Measurements from ENCODE around the gene KIF23. TPM values are rescaled to one million over a fixed set of nuclear protein-coding genes. Genes with fewer than 3 reads are reported as not detected.
A peak's percentile ranks its signal among the peaks of the same experiment; 100 is the strongest.

The KIF23 gene
- polyA plus RNA-seq, 1 of the 3 experiments (the other 2 are of a cell fraction) = 25.8 TPM

GRCh38 chr15:69462493-69463181 is 48.5 kb downstream of the KIF23 start:
- peak overlapping the region; percentile 99 for H2AFZ ChIP-seq (ENCODE audit: low read depth)
- ChIA-PET POLR2A (interaction anchor here (0.5 to 3.3 kb wide), 7 partner anchors 10 to 824 kb away, joined by 3 to 53 read pairs (median 3); partner anchors contain the start of genes GLCE and RPLP1), CTCF (interaction anchor here (0.6 to 3.0 kb wide), 21 partner anchors 9 to 1205 kb away, joined by 3 to 31 read pairs (median 4); partner anchors contain the start of gene RPLP1)
- H3K4me1 ChIP-seq (ENCODE audit: control insufficient read depth in 1 of 2, insufficient read depth in 2 of 2, low read depth in 1 of 2, low read length in 1 of 2) = peaks cover 8 to 10% of the 10 kb centered on the region in 2 experiments; a peak in 3 of 4 replicates
- peaks cover 41% of the 10 kb centered on the region for H3F3A ChIP-seq (replicated peaks; ENCODE audit: insufficient read depth)
- no peaks in the 10 kb centered on the region for H3K36me3 ChIP-seq (replicated peaks in 1 of 2; ENCODE audit: control insufficient read depth in 1 of 2, insufficient read depth in 2 of 2, low read length in 1 of 2)
- no peaks in the 10 kb centered on the region for H3K9me2 ChIP-seq
- peaks cover 3% of the 10 kb centered on the region; the same call in 1 of the 2 replicates for H4K20me1 ChIP-seq (ENCODE audit: insufficient read depth)
- no peaks in the 10 kb centered on the region for H3K9me3 ChIP-seq
- H3K27me3 ChIP-seq (ENCODE audit: insufficient read depth) = no peaks in the 10 kb centered on the region
- DNase-seq = peak; percentile 96
- peak overlapping the region; percentile 91 for H3K4me2 ChIP-seq
- peak overlapping the region; percentile 92 to 93 for H3K27ac ChIP-seq (ENCODE audit: low read depth in 2 of 2, low read length in 1 of 2)
- WGBS (ENCODE audit: low lambda C conversion rate) = 3% methylated on average over 38 of the region's 46 CpGs
- peak overlapping the region; percentile 78 for H3K9ac ChIP-seq
- TF ChIP-seq MEF2A (IDR thresholded peaks at IDR 0.05; ENCODE audit: borderline replicate concordance, low read depth) (no peak), USF2 (IDR thresholded peaks at IDR 0.05; ENCODE audit: borderline replicate concordance, low read depth, low read length) (peak; percentile 35; the same call in 1 of the 2 replicates), CHD2 (IDR thresholded peaks at IDR 0.05; ENCODE audit: low read length, partially characterized antibody) (no peak), SMC3 (IDR thresholded peaks at IDR 0.05; ENCODE audit: low read depth, low read length) (no peak), FOXJ3 (CRISPR knock-in tag; IDR thresholded peaks at IDR 0.05) (no peak), MXI1 (IDR thresholded peaks at IDR 0.05; ENCODE audit: low read depth, low read length) (peak; percentile 47; the same call in 1 of the 2 replicates), JUND (IDR thresholded peaks at IDR 0.05) (no peak), RCOR1 (IDR thresholded peaks at IDR 0.05; ENCODE audit: low read length) (peak; percentile 38; the same call in 1 of the 2 replicates), POLR2AphosphoS5 (IDR thresholded peaks at IDR 0.05; ENCODE audit: low read depth, low read length) (peak; percentile 90), GABPA (IDR thresholded peaks at IDR 0.05; ENCODE audit: low read depth) (peak; percentile 9; the same call in 1 of the 2 replicates), CTCF (IDR thresholded peaks at IDR 0.05) (peak; percentile 82), USF1 (IDR thresholded peaks at IDR 0.05; ENCODE audit: borderline replicate concordance, low read depth) (peak; percentile 81), NRF1 (IDR thresholded peaks at IDR 0.05; ENCODE audit: low read depth, low read length) (peak; percentile 93), TCF12 (IDR thresholded peaks at IDR 0.05) (0 out of 2 replicates have a peak, but pooled peaks have one; percentile 28), MAX (IDR thresholded peaks at IDR 0.05; ENCODE audit: low read depth) (peak; percentile 66), REST (IDR thresholded peaks at IDR 0.05; ENCODE audit: low read depth, low read length) (peak; percentile 43; the same call in 1 of the 2 replicates), EZH2phosphoT487 (IDR thresholded peaks at IDR 0.05; ENCODE audit: borderline replicate concordance, low read depth) (no peak), PBX3 (IDR thresholded peaks at IDR 0.05) (peak; percentile 34; the same call in 1 of the 2 replicates), EP300 (IDR thresholded peaks at IDR 0.05; ENCODE audit: borderline replicate concordance in 1 of 2, low read depth in 1 of 2, low read length in 1 of 2) (peak in 1 of 2 experiments; percentile 32; a peak in 1 of 4 replicates), ELF1 (IDR thresholded peaks at IDR 0.05) (no peak), TAF1 (IDR thresholded peaks at IDR 0.05; ENCODE audit: borderline replicate concordance, low read depth, low read length) (peak; percentile 50), RXRA (IDR thresholded peaks at IDR 0.05; ENCODE audit: borderline replicate concordance, low read depth) (peak; percentile 90; the same call in 1 of the 2 replicates)
- H3K79me2 ChIP-seq (ENCODE audit: insufficient read depth) = peaks cover 13% of the 10 kb centered on the region; the same call in 1 of the 2 replicates
- H3K4me3 ChIP-seq (ENCODE audit: low read depth in 2 of 2, low read length in 1 of 2) = peak overlapping the region; percentile 46 to 65
